ENCODE measurements around the gene ABHD17C.

Gene ABHD17C

DNA sequence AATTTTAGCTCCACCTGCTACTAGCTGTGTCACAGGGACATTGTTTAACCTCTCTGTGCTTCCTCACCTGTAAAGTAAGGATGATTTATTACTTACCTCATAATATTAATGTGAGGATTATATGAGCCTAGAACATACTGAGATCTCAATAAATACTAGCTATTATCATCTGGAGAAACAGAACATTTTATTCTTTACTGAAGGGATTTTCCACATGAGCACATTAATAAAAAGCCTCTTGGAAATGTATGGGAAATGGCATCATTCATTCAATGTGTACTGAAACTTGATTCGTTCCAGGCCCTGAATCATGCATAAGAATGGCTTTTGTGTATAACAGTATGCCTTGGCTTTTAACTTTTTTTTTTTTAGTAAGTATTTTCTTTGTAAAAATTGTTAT is 73.0 kb downstream of the ABHD17C start:
- no peaks in the 10 kb centered on the region for H3K36me3 ChIP-seq (ENCODE audit: control insufficient read depth, insufficient read depth, low read length)
- DNase-seq (ENCODE audit: extremely low read depth, insufficient read length) = no peak
- H3K4me3 ChIP-seq (replicated peaks; ENCODE audit: low read depth, low read length) = no peak overlapping the region
- TF ChIP-seq, protein P1, sequence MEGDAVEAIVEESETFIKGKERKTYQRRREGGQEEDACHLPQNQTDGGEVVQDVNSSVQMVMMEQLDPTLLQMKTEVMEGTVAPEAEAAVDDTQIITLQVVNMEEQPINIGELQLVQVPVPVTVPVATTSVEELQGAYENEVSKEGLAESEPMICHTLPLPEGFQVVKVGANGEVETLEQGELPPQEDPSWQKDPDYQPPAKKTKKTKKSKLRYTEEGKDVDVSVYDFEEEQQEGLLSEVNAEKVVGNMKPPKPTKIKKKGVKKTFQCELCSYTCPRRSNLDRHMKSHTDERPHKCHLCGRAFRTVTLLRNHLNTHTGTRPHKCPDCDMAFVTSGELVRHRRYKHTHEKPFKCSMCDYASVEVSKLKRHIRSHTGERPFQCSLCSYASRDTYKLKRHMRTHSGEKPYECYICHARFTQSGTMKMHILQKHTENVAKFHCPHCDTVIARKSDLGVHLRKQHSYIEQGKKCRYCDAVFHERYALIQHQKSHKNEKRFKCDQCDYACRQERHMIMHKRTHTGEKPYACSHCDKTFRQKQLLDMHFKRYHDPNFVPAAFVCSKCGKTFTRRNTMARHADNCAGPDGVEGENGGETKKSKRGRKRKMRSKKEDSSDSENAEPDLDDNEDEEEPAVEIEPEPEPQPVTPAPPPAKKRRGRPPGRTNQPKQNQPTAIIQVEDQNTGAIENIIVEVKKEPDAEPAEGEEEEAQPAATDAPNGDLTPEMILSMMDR (IDR thresholded peaks at IDR 0.05; ENCODE audit: insufficient read depth, low read length, poor library complexity, severe bottlenecking) = no peak
- no peaks in the 10 kb centered on the region for H3K27me3 ChIP-seq (replicated peaks; ENCODE audit: control insufficient read depth, insufficient read depth, low read length)

DNA sequence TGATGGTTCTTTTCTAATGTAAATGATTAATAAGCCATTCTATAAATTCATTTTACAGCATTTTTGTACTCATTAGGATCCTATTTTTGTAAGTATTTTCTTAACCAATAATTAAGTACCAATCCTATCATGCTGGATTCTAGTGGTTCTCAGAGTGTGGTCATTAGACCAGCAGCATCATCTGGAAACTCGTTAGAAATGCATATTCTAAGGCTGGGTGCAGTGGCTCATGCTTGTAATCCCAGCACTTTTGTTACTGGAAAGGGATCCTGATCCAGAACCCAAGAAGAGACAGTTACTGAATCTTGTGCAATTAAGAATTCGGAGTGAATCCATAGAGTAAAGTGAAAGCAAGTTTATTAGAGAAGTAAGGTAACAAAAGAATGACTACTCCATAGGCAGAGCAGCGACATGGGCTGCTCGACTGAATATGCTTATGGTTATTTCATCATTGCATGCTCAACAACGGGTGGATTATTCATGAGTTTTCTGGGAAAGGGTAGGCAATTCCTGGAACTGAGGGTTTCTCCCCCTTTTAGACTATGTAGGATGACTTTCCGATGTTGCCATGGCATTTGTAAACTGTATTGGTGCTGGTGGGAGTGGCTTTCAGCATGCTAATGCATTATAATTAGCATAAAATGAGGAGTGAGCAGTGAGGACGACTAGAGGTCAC is 74.2 kb downstream of the ABHD17C start:
- TF ChIP-seq, protein P1 (IDR thresholded peaks at IDR 0.05; ENCODE audit: insufficient read depth, low read length, poor library complexity, severe bottlenecking) = no peak
- no peak overlapping the region for H3K4me3 ChIP-seq (replicated peaks; ENCODE audit: low read depth, low read length)
- H3K36me3 ChIP-seq (ENCODE audit: control insufficient read depth, insufficient read depth, low read length) = no peaks in the 10 kb centered on the region
- no peaks in the 10 kb centered on the region for H3K27me3 ChIP-seq (replicated peaks; ENCODE audit: control insufficient read depth, insufficient read depth, low read length)
- no peak for DNase-seq (ENCODE audit: extremely low read depth, insufficient read length)

DNA sequence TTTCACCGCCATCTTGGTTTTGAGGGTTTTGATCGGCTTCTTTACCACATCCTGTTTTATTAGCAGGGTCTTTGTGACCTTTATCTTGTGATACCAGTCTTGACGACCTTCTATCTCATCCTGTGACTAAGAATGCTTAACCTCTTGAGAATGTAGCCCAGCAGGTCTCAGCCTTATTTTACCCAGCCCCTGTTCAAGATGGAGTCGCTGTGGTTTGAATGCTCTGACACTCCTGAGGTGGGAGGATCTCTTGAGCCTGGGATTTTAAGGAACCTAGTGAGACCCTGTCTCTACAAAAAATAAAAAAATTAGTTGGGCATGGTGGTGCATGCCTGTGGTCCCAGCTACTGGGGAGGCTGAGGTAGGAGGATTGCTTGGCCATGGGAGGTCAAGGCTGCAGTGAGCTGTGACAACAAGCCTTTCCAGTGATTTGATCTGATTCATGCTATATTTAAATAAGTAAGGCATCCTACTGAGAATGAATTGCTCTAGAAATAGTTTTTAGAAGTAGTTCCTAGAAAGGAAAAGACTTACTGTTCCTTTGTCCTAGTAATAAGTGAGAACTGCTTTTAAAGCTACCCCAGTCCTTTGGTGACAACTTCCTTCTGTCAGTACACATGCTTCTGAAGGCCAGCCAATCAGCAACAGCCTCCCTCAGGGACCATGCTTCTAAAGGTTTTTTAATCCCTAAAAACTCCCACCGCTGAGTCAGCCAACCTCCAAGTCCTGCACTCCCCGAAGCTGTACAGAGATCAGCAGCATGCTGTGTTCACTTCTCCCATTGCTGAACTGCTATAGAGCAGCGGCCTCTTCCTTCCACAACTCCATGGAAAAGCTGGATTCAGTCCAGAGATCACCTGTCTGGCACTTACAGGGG is 75.0 kb downstream of the ABHD17C start:
- no peaks in the 10 kb centered on the region for H3K36me3 ChIP-seq (ENCODE audit: control insufficient read depth, insufficient read depth, low read length)
- no peak overlapping the region for H3K4me3 ChIP-seq (replicated peaks; ENCODE audit: low read depth, low read length)
- DNase-seq (ENCODE audit: extremely low read depth, insufficient read length) = no peak
- TF ChIP-seq, protein P1 (IDR thresholded peaks at IDR 0.05; ENCODE audit: insufficient read depth, low read length, poor library complexity, severe bottlenecking) = no peak
- no peaks in the 10 kb centered on the region for H3K27me3 ChIP-seq (replicated peaks; ENCODE audit: control insufficient read depth, insufficient read depth, low read length)

DNA sequence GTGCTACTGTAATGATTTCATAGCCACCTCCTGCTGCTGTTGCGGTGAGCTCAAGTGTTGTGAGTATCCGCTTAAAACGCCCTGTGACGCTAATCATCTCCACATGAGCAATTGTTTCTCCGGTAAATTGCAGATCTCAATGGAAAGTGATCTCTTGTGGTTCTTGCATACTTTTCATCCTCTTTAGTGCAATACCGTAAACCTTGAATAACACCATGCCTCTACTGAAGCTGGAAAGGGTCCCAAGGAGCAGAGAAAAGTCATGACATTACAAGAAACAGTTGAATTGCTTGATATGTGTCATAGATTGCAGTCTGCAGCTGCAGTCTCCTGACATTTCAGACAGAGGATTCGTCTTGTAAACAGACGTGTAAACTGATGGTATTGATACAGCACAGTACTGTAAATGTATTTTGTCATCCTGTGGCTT is 78.0 kb downstream of the ABHD17C start:
- no peak overlapping the region for H3K4me3 ChIP-seq (replicated peaks; ENCODE audit: low read depth, low read length)
- H3K27me3 ChIP-seq (replicated peaks; ENCODE audit: control insufficient read depth, insufficient read depth, low read length) = no peaks in the 10 kb centered on the region
- DNase-seq (ENCODE audit: extremely low read depth, insufficient read length) = no peak
- no peaks in the 10 kb centered on the region for H3K36me3 ChIP-seq (ENCODE audit: control insufficient read depth, insufficient read depth, low read length)
- TF ChIP-seq, protein P1 (IDR thresholded peaks at IDR 0.05; ENCODE audit: insufficient read depth, low read length, poor library complexity, severe bottlenecking) = no peak

DNA sequence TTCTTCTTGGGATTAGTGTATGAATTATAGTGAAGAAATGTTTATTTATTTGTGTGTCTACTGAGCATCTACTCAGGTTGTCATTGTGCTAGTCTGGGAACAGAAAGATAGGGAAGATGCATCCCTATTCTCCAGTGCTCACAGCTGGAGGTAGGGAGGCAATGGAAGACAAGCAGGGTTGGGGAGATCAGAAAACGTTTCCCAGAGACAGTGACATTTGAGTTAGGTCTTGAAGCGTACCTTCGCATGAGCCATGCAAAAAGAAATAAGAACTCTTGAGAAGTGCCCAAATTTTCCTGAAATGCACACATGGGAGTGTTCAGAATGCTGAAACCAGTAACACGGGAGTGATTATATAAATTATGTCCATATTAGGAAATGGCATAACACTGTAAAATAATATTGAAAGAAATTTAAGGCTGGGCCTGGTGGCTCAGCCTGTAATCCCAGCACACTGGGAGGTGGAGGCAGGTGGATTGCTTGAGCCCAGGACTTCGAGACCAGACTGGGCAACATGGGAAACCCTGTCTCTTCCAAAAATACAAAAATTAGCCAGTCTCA is 78.8 kb downstream of the ABHD17C start:
- Histone ChIP-seq H3K27me3 (replicated peaks; ENCODE audit: control insufficient read depth, insufficient read depth, low read length) (peaks cover 2% of the 10 kb centered on the region), H3K36me3 (ENCODE audit: control insufficient read depth, insufficient read depth, low read length) (no peaks in the 10 kb centered on the region), H3K4me3 (replicated peaks; ENCODE audit: low read depth, low read length) (no peak overlapping the region)
- TF ChIP-seq, protein P1 (IDR thresholded peaks at IDR 0.05; ENCODE audit: insufficient read depth, low read length, poor library complexity, severe bottlenecking) = no peak
- DNase-seq (ENCODE audit: extremely low read depth, insufficient read length) = no peak
